Heart left ventricle (tissue), 13 donors: Measurements from ENCODE around the gene KCNJ6.

Source experiments
- POLR2A ChIP-seq, 2 donors: fragments of 450-650 bp; IDR thresholded peaks; one replicate each; pipeline ENCODE4 v1.6.1; 2017; ENCODE audit warnings: antibody characterized with exemption in 2 of 2, mild to moderate bottlenecking in 2 of 2, moderate library complexity in 2 of 2
- TF ChIP-seq, protein P1 (sequence below), 12 donors: fragments of 200-600 bp; sonication (generic) in 4 of 12; IDR thresholded peaks; one replicate each; pipeline versions ENCODE4 v1.5.0 to v1.8.0; 2018 to 2022; ENCODE audit warnings: antibody characterized with exemption in 12 of 12, mild to moderate bottlenecking in 5 of 12
- donor health status: ischemic (EF 13 %, LVEDD 7.1; RV severe dilation, severe dysfunction).
- donor health status: DM: no; HTN: yes; CAD: no.
- donor health status: DM: no; HTN: no; CAD: no.
- donor health status: ischemic (EF 25% LVEDD 6.9; RV normal size, moderate dysfunction).
- donor health status: ischemic (EF 25% LVEDD 5.7; RV mildly dilated, moderate dysfunction).
- donor health status: ischemic (EF 35%, LVEDD 5.7; RV mildly dilated, moderate dysfunction).
- donor health status: nonischemic (EF 11% LVEDD 7.7; RV severe dilation, severe dysfunction).
- donor health status: DM: yes; HTN: yes; CAD: no.
- donor health status: PGD.
- donor health status: ischemic (EF 29% LVEDD 5.4; RV normal size, mild dysfunction).
- donor health status: nonischemic (EF 23%, LVEDD 6.1; RV moderate dilation, normal function).

DNA sequence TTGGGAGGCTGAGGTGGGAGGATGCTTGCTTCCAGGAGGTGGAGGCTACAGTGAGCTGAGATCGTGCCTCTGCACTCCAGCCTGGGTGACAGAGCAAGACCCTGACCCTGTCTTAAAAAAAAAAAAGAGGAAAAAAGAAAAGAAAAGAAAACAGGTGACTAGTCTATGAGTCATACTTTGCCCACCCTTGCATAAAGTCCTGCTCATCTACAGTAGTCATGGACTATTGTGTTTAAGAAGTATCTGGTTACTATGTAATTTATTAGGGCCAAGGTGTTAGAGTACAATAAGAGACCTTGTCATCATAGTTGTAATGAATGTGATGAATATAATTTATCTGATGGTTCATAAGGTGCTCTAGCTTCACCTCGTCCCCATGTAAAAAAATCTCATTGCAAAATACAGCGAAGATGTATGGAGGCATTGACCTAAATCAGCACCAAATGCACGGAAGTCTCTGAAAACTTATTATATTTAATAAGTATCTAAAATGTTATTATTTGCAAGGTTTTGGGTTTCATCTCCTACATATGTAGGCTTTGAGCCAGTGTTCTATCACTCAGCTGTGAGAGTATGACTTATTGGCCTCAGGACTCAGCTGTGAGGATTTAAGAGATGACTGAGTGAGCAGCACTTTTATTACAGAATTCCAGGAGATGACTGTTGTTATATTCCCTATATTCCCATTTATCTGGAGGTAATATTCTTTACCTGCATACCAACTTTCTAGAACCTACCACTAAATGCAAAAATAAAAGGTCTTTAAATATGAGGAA is 19.9 kb upstream of the KCNJ6 start:
- TF ChIP-seq, protein P1, sequence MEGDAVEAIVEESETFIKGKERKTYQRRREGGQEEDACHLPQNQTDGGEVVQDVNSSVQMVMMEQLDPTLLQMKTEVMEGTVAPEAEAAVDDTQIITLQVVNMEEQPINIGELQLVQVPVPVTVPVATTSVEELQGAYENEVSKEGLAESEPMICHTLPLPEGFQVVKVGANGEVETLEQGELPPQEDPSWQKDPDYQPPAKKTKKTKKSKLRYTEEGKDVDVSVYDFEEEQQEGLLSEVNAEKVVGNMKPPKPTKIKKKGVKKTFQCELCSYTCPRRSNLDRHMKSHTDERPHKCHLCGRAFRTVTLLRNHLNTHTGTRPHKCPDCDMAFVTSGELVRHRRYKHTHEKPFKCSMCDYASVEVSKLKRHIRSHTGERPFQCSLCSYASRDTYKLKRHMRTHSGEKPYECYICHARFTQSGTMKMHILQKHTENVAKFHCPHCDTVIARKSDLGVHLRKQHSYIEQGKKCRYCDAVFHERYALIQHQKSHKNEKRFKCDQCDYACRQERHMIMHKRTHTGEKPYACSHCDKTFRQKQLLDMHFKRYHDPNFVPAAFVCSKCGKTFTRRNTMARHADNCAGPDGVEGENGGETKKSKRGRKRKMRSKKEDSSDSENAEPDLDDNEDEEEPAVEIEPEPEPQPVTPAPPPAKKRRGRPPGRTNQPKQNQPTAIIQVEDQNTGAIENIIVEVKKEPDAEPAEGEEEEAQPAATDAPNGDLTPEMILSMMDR (IDR thresholded peaks at IDR 0.05) = no peak
- no peak for TF ChIP-seq POLR2A (IDR thresholded peaks at IDR 0.05)
